GM21786 (cell line): ENCODE data around the gene PPP6R2.
"Not testable (repeated sequence)": the region's sequence is repeated elsewhere in the genome, so short reads cannot be mapped to it uniquely, and the experiment has no call there.

Experiments used
- ATAC-seq: cut with Tn5 transposase; IDR thresholded peaks from one replicate; pipeline ENCODE4 v1.9.1; 2021; ENCODE audit not compliant: unreplicated experiment

PPP6R2 gene

GRCh38 chr22:50339945-50340879 is 2.9 kb upstream of the PPP6R2 start:
- ATAC-seq: no peak

DNA sequence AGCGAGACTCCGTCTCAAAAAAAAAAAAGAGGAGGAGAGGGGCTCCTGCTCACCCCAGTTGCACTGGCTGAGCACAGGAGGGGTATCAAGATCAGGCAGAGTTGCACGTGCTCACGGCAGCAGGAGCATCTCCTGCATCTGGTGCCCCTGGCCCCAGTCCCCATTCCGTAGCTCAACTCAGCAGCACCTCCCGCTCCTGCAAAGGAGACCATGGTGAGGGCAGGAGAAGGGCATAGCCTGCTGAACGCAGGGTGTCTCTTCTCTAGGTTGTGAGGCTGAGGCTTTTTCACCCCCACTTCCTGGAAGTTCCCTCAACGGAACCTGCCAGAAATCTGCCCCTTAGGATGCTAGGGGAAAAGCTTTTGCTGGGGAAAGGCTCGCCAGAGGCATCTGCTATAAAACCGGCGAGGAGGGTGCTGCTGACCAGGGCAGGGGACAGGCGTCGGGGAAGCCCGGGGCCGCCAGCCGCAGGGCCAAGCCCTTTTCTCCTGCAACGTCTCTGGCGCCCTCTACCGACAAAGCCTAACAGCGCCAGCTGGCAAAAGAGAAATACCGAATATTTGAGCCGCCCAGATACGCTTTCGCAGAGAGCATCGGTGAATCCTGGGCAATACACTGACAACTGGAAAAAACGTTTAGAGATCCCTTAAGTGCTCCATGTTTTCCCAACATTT is 1.0 kb upstream of the PPP6R2 start:
- ATAC-seq: peak; percentile 57

- ATAC-seq: no peak
Observed at GRCh38 chr22:50343541-50343935, 411 bp downstream of the PPP6R2 start.

DNA sequence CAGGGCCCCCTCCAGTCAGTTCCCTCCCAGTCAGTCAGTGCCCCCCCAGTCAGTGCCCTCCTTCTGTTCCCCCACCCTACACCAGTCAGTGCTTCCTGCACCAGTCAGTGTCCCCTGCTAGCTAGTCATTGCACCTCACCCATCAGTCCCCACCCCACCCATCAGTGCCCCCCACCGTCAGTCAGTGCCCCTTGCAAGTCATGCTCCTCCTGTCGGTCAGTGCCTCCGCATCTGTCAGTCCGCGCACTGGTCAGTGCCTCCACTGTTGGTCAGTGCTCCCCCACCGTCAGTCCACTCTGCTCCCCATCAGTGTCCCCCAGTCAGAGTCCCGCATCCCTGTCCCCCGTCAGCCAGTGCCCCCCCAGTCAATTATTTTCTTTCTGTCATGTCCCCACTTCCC is 3.3 kb downstream of the PPP6R2 start:
- ATAC-seq: no peak

DNA sequence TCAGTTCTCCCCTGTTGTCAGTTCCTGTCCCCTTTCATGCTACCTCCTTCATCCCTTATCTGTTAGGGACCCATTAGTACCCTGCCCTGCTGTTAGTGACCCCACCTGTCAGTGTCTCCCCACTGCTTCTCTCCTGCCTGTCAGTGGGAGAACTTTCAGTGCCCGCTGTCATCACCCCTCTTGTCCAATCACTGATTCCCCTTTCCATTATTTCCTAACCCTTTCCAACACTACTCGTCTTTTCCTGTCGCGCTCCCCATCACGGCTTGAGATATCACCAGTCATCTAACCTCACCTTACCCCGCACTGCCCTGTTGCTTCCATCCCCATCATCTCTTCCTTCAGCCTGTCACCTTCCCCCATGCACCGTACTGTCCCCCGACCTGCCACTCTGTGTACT is 4.0 kb downstream of the PPP6R2 start:
- ATAC-seq: no peak

DNA sequence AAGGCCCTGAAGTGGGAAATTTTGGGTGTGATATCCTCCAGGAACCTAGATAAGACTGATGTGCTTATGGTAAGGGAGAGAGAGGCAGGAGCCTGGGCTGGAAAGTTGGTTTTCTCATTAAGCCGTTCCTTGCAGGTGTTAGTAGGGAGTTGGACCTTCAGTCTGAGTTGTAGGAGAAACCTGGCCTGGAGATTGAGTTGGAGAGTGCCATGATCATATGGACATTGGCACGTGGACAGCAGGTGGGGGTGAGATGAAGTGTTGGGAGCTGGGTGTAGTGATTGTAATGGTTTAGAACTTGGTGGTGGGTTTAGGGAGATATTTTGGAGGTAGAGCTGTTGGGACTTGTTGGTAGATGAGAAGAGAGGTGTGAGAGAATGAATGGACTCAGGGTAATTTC is 4.9 kb downstream of the PPP6R2 start:
- no peak for ATAC-seq

DNA sequence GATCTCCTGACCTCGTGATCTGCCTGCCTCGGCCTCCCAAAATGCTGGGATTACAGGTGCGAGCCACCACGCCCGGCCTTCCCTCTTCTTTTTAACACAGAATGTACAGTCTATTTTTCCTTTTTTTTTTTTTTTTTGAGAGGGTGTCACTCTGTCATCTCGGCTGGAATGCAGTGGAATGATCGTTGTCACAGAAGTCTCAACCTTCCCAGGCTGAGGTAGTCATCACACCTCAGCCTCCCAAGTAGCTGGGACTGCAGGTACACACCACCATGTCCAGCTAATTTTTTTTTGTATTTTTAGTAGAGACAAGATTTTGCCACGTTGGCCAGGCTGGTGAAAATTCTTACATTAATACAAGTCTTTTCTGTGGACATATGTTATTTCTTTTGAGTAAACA is 13.1 kb downstream of the PPP6R2 start:
- ATAC-seq: no peak

- ATAC-seq: no peak
Observed at GRCh38 chr22:50357222-50357621, 14.1 kb downstream of the PPP6R2 start.

DNA sequence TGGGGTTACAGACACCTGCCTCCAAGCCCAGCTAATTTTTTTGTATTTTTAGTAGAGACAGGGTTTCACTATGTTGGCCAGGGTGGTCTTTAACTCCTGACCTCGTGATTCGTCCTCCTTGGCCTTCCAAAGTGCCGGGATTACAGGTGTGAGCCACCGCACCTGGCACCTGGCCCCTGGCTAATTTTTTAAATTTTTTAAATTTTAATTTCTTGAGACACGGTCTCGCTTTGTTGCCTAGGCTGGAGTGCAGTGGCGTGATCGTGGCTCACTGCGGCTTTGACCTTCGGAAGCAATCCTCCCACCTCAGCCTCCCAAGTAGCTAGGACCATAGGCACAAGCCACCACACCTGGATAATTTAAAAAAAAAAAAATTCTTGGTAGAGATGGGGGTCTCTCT is 14.6 kb downstream of the PPP6R2 start:
- ATAC-seq: no peak

DNA sequence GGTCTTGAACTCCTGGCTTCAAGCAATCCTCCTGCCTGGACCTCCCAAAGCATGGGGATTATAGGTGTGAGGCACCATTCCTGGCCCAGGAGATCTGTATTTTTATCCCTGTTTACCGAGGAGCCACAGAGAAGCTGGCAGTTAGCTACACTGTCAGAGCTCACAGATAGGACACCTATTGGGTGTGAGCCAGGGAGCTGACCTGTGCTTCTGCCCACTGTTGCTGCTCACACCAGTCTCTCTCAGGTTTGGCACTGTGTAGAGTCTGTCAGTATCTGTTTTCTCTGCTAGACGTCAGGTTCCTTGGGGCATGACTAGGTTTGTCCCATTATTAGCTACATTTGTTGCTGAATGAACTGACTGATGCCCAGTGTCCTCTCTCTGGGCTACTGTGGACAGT is 17.5 kb downstream of the PPP6R2 start:
- ATAC-seq: no peak

- ATAC-seq: no peak
Observed at GRCh38 chr22:50361222-50361621, 18.1 kb downstream of the PPP6R2 start.

DNA sequence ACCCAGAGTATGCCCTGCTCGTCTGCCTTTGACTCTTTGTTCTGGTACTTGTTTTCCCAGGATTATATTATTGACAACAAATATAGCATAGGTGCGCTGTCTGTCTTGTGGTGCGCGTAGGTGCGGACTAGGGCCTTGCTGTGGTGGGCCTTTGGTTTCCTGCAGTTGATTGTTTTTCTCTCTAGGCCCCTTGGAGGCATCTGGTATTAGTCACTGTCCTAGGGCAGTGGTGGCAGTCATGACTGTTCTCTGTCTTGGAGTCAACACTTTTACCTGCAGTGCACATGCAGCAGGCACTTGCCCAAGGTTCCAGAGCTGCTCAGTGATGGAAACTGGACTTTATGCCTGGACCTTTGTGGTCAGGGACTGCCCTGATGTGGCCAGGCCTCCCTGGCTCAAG is 18.6 kb downstream of the PPP6R2 start:
- no peak for ATAC-seq

- ATAC-seq: no peak
Observed at GRCh38 chr22:50363166-50363802, 20.2 kb downstream of the PPP6R2 start.

- ATAC-seq: not testable (repeated sequence)
Observed at GRCh38 chr22:50363803-50364194, 20.7 kb downstream of the PPP6R2 start.

DNA sequence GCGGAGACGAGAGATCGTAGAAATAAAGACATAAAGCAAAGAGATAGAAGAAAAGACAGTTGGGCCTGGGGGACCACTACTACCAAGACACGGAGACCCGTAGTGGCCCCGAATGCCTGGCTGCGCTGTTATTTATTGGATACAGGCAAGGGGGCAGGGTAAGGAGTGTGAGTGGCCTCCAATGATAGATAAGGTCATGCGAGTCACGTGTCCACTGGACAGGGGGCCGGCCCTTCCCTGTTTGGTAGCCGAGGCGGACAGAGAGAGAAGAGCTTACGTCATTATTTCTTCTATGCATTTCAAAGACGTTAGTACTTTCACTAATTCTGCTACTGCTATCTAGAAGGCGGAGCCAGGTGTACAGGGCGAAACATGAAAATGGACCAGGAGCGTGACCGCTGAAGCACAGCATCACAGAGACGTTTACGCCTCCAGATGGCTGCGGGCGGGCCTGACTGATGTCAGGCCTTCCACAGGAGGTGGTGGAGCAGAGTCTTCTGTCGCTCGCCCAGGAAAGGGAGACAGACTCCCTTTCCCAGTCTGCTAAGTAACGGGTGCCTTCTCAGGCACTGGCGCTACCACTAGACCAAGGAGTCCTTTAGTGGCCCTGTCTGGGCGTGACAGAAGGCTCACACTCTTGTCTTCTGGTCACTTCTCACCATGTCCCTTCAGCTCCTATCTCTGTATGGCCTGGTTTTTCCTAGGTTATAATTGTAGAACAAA is 24.8 kb downstream of the PPP6R2 start:
- no peak for ATAC-seq

DNA sequence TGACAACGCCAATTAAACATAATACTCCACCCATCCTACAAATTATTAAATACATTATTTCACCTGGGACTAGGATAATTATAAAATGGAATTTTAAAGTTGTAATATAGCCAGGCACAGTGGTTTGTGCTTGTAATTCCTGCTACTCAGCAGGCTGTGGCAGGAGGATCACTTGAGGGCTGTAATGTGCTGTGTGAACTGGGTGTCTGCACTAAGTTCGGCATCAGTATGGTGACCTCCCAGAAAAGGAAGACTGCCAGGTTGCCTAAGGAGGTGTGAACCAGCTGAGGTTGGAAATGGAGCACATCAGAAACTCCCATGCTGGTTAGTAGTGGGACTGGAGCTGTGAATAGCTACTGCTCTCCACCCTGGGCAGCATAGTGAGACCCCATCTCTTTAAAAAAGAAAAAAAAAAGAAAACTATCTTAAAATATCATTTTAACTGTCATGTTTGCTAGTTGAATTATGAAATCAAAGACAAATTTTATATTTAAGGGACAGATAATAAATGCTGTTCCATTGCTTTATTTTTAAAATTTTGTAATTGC is 28.0 kb downstream of the PPP6R2 start:
- ATAC-seq: no peak

DNA sequence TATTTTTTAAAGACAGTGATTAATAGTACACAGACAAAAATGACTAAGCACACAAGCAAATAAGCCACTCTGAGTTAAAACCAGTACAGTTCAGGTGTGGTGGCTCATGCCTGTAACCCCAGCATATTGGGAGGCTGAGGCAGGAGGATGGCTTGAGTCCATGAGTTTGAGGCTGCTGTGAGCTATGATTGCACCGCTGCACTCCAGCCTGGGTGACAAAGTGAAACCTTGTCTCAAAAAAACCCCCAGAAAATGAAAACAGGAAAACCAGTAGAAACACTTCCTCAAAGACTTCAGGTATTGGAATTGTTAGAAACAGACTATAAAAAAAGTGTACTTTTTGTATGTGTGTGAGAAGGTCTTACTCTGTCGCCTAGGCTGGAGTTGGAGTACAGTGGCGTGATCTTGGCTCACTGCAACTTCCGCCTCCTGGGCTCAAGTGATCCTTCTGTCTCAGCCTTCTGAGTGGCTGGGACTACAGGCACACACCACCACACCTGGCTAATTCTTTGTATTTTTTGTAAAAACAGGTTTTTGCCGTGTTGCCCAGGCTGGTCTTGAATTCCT is 33.0 kb downstream of the PPP6R2 start:
- no peak for ATAC-seq

GRCh38 chr22:50381021-50381555 is 38.0 kb downstream of the PPP6R2 start:
- ATAC-seq: not testable (repeated sequence)

DNA sequence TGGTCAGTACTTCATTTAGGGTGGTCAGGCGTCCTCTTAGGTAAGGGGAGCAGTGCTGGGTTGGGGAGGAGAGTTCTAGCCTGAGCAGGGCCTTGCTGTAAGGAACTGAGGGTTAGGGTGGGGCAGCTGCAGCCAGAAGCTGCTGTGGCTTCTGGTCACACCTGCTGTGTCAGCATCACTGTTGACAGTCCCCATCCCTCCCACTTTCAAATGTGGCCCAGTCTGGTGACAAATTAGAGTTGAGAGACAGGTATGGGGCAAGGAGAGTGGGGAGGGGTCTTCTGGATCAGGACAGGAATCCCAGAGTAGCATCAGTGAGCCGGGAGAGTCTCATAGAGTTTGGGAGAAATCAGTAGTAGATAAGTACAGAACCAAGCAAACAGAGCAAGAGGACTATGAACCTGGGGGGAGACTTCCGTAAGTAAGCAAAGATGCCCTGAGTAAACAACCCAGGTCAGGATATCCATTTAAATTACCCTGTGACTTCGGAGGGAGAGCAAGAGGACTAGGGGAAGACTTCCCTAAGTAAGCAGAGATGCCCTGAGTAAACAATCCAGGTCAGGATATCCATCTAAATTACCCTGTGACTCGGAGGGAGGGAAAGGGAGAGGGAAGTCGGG is 53.7 kb downstream of the PPP6R2 start:
- ATAC-seq: no peak
